Glomerular visceral epithelial cell (primary cell): ENCODE results near the gene TP53TG5.
A peak's percentile ranks its signal among the peaks of the same experiment; 100 is the strongest.
"Not testable (repeated sequence)": the region's sequence is repeated elsewhere in the genome, so short reads cannot be mapped to it uniquely, and the experiment has no call there.

Experiments used
- DNase-seq: peaks from one replicate; pipeline ENCODE4 v3.0.0-alpha.2; 2016; ENCODE audit errors: extremely low spot score

Gene TP53TG5

GRCh38 chr20:45366631-45367030 lies 11.5 kb downstream of the TP53TG5 start:
- DNase-seq = no peak

- no peak for DNase-seq
These were observed 11.9 kb downstream of the TP53TG5 start for GRCh38 chr20:45366192-45366591.

- DNase-seq = no peak
These were observed 12.6 kb downstream of the TP53TG5 start for GRCh38 chr20:45365444-45365970.

GRCh38 chr20:45363611-45364492 lies 14.3 kb downstream of the TP53TG5 start:
- DNase-seq = no peak

GRCh38 chr20:45362804-45363610 lies 15.1 kb downstream of the TP53TG5 start, which contains the start of gene SYS1:
TSS of gene SYS1 (plus strand) at chr20:45363156. CDS start at chr20:45363532, 376 bp downstream.
- DNase-seq = peak; percentile 100

GRCh38 chr20:45361793-45362192 lies 16.3 kb downstream of the TP53TG5 start:
- no peak for DNase-seq

- peak; percentile 99 for DNase-seq
These were observed 18.5 kb downstream of the TP53TG5 start for GRCh38 chr20:45359406-45360148.

GRCh38 chr20:45359069-45359405 lies 19.1 kb downstream of the TP53TG5 start:
- DNase-seq = peak; percentile 74

- DNase-seq = peak; percentile 82
These were observed 19.6 kb downstream of the TP53TG5 start for GRCh38 chr20:45358282-45359068.

GRCh38 chr20:45355209-45356084 lies 22.7 kb downstream of the TP53TG5 start:
- peak; percentile 70 for DNase-seq

- DNase-seq = peak; percentile 76
These were observed 23.5 kb downstream of the TP53TG5 start for GRCh38 chr20:45354423-45355208.

GRCh38 chr20:45353746-45354145 lies 24.4 kb downstream of the TP53TG5 start:
- DNase-seq = no peak

GRCh38 chr20:45352729-45353128 lies 25.4 kb downstream of the TP53TG5 start:
- no peak for DNase-seq

- DNase-seq = not testable (repeated sequence)
These were observed 27.3 kb downstream of the TP53TG5 start for GRCh38 chr20:45350795-45351194.

- no peak for DNase-seq
These were observed 27.9 kb downstream of the TP53TG5 start for GRCh38 chr20:45350217-45350616.

- DNase-seq = peak; percentile 90
These were observed 30.0 kb downstream of the TP53TG5 start, which contains the start of gene SDC4 for GRCh38 chr20:45347936-45348778. TSS of gene SDC4 (minus strand) at chr20:45348424. CDS start at chr20:45348384, 40 bp downstream.

- peak; percentile 25 for DNase-seq
These were observed 30.7 kb downstream of the TP53TG5 start for GRCh38 chr20:45347297-45347935.

GRCh38 chr20:45346851-45347250 lies 31.3 kb downstream of the TP53TG5 start:
- no peak for DNase-seq
